Fibroblast of gingiva (primary cell): ENCODE data around the gene PLEKHA4.
"Not testable (repeated sequence)": the region's sequence is repeated elsewhere in the genome, so short reads cannot be mapped to it uniquely, and the experiment has no call there.

Experiments
- DNase-seq: peaks from one replicate; pipeline ENCODE4 v3.0.0-alpha.2; 2011; ENCODE audit warnings: low read depth

PLEKHA4 gene

DNA sequence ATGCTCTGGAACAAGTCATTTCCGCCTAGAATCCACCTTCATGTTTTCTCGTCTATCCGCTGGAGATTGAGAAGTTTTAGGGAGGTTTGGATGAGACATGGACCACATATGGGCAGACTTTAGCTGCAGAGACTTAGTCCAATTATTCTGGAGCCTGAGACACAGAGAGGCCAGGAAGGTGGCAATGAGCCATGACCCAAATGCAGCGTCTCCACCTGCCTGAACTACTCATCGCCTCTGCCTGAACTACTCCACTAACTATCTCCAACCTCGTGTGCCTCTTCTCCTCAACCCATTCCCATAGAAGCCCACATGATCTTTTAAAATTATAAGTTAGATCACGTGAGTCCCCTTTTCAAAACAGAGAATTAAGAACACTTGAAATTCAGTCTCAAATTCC is 5.6 kb downstream of the PLEKHA4 start:
- DNase-seq: no peak

DNA sequence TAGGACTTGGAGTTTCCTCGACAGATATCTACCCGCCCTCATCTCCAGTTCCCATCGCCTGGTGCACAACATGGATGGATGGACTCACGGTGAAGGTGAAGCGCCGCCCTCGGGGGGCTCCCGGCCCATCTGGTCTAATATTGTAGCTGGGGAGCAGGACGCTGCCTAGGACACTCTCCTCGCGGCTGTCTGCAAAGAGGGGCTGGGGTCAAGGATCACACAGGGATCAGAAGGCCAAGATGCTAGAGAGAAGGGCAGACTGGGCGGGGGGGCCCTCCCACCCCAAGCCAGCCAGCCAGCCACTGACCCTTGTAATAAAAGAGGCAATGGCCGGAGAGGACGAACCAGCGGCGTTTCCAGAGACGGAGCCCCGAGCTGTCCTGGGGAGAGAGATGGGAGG is 7.1 kb downstream of the PLEKHA4 start:
- no peak for DNase-seq

GRCh38 chr19:48859711-48860572 is 8.5 kb downstream of the PLEKHA4 start:
- DNase-seq: no peak

DNA sequence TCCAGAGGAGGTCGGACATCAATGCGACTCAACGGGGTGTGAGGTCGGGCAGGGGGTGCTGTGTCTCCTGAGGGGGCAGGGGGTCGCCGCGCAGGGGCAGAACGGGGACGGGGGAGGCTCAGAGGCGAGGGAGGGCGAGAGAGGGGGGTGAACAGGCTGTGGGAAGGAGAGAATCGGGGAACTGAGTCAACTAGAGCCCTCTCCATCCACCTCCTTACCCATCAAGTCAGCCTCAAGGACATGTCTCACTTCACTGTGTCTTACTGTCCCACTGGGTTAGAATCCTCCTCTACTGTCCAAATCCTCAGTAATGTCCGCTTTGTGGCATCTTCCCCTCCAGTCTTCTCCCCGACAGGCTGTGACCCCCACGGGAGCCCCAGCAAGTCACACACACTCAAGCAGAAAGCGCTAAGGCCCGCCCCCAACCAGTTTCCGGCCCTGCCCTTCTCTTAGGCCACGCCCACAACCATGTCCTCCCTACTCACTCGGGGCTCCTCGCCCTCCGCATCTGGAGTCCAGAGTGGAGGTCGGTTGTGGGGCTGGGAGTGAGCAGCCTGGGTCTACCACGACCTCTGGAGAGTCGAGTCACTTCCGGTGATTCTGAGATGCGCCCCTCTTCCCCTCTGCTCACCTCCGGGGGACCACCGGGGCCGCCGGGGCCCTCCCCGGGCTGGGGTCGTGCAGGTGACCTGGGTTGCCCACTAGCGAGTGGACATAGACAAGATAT is 9.3 kb downstream of the PLEKHA4 start:
- DNase-seq: no peak

- DNase-seq: no peak
Measured at GRCh38 chr19:48856921-48857320, 11.5 kb downstream of the PLEKHA4 start.

DNA sequence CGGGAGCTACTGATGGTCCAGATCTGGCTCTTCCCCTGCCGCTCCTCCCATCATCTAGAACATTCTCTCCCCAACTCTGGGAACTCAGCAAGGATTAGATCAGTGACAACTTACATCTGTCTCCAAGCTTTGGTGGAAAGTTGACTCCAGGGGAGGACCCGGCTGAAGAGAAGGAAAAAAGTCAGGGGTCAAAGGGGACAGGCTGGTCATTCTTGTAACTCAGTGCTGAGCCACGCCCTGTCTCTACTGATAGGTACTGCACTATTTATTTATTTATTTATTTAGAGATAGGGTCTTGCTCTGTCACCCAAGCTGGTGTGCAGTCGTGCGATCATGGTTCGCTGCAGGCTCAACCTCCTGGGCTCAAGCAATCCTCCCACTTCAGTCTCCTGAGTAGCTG is 14.3 kb downstream of the PLEKHA4 start:
- DNase-seq: no peak

DNA sequence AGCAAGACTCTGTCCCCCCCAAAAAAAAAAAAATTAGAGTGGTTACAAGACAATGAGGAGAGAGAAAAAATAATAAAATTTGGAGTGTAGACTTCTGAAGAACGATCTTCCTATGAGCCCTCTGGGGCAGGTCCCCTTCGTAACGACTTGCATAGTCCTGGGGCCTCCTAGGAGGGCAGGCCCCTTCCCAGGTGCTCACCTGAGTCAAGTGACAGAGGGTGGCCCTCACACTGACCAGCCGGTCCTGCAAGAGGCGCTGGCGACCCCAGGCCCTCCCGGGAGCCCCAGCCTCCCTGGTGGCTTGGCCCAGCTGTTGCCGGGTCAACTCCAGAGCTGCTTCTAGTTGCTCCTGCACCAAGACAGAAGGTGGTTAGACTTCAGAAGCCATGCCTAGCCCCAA is 14.9 kb downstream of the PLEKHA4 start:
- DNase-seq: no peak

- DNase-seq: no peak
Measured at GRCh38 chr19:48852292-48852691, 16.1 kb downstream of the PLEKHA4 start.

GRCh38 chr19:48846659-48847058 is 21.8 kb downstream of the PLEKHA4 start:
- DNase-seq: not testable (repeated sequence)

DNA sequence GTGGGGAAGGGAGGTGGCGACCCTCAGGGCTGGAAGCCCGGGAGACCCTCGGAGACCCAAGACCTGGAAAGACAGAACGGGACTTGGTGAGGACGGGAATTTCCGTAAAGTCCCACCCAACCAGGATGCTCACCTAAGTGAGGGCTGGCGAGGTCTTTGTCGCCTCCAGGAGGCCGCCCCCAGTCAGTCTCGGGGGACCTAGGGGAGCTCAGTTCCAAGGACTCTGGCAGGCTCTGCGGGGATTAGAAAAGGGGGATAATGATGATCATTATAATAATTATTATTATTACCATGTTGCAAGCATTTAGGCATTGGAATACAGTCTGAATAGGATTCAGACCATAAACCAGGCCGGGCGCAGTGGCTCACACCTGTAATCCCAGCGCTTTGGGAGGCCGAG is 23.0 kb downstream of the PLEKHA4 start:
- no peak for DNase-seq

- DNase-seq: peak; percentile 62
Measured at GRCh38 chr19:48844472-48844871, 23.9 kb downstream of the PLEKHA4 start.

DNA sequence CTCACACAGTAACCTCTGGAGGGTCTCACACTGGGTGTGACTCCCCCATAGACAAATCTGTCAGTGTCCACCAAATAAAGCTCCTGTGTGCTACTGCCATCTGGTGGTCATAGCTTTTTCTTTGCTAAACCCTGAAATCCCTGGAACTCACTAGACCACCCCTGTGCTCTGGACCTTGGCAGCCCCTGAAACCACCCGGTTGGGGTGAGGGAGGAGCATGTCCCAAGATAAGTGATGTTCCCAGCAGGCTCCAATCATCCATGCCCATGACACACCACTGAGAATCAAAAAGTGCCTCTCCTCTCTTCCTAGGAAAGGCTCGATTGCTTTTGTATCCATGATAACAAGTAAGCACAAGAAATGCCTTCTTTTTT is 25.6 kb downstream of the PLEKHA4 start:
- peak; percentile 27 for DNase-seq

DNA sequence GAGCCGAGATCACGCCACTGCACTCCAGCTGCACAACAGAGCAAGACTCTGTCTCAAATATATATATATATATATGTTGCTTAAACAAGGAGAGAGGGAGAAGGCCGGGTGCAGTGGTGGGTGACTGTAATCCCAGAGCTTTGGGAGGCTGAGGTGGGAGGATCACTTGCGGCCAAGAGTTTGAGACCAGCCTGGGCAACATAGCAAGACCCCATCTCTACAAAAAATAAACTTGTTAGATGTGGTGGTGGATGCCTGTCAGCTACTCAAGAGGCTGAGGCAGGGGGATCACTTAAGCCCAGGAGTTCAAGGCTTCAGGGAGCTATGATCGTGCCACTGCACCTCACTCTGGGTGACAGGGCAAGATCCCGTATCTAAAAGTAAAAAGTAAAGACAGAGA is 26.8 kb downstream of the PLEKHA4 start:
- no peak for DNase-seq

DNA sequence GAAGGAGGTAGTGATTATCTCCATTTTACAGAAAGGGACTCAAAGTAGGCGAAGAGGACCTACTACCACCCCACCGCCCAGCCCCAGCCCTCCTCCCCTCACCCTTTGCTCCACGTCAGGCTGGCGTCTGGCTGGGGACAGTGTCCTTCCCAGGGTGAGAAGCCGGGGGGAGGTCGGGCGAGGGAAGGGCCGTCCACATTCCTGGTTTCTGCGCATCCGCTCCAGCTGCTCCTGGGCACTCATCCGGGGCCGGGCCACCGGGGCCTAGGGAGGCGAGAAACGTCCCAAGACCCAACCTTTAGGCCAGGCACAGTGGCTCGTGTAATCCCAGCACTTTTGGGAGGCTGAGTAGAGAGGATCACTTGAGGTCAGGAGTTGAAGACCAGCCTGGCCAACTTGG is 27.4 kb downstream of the PLEKHA4 start:
- no peak for DNase-seq

- DNase-seq: no peak
Measured at GRCh38 chr19:48837687-48838086, 30.7 kb downstream of the PLEKHA4 start.

- peak; percentile 84 for DNase-seq
Measured at GRCh38 chr19:48837051-48837524, 31.3 kb downstream of the PLEKHA4 start.

GRCh38 chr19:48836089-48837017 is 32.1 kb downstream of the PLEKHA4 start, which contains the start of gene HSD17B14:
TSS of gene HSD17B14 (minus strand) at chr19:48836491. CDS start at chr19:48836411, 80 bp downstream.
- DNase-seq: peak; percentile 49

DNA sequence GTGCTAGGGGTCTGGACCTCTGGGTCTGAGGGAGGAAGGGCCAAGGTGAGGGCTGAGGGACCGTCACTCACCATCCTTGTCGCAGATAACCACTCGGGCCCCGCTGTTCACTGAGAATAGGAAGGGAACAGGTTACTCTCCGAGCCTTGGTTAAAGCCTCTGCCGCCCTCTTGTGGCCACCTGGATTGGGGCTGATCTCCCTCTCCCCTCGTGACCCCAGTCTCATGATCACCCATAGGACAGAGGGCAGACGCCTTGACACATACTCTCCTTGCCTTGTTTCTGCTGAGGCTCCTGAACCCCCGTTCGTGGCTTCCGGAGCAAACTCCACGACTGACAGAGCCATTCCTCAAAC is 32.7 kb downstream of the PLEKHA4 start:
- peak; percentile 78 for DNase-seq

- DNase-seq: no peak
Measured at GRCh38 chr19:48833977-48834376, 34.4 kb downstream of the PLEKHA4 start.

- no peak for DNase-seq
Measured at GRCh38 chr19:48833049-48833448, 35.4 kb downstream of the PLEKHA4 start.

DNA sequence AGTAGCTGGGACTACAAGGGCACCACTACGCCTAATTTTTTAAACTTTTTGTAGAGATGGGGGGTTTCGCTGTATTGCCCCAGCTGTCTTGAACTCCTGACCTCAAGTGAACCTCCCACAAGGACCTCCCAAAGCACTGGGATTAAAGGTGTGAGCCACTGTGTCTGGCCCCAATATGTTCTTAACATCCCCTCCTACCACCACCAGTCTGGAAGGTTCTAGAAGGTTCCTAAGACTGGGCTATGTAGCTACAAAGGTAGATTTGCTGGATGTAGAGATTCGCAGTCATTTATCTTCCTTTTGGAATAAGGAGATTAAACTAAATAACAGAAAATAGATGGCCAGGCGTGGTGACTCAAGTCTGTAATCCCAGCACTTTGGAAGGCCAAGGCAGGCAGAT is 37.5 kb downstream of the PLEKHA4 start:
- DNase-seq: no peak

DNA sequence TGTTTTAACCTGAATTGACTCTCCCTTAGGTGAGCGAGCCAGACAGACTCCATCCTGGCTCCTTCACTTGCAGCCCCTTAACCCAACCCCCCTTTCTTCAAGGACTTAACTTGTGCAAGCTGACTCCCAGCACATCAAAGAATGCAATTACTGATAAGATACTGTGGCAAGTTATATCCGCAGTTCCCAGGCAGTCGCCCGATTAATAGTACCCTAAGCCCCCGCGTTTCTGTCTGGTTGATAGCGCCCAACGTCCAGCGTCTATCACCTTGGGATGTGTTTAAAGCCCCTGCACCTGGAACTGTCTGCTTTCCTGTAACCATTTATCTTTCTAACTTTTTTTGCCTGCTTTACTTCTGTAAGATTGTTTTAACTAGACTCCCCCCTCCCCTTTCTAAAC is 38.3 kb downstream of the PLEKHA4 start:
- no peak for DNase-seq
